GM10266 (cell line): ENCODE measurements around the gene GXYLT2.

Experiments used
- DNase-seq: peaks from one replicate; pipeline ENCODE4 v3.0.0; 2012; ENCODE audit errors: extremely low spot score
- CTCF ChIP-seq: IDR thresholded peaks from 2 replicates; pipeline ENCODE4 v1.5.1; 2012; ENCODE audit warnings: mild to moderate bottlenecking, low read depth; ENCODE audit not compliant: control insufficient read depth, insufficient read depth; ENCODE audit errors: missing control alignments

GXYLT2 gene

GRCh38 chr3:72888546-72889309 lies 882 bp downstream of the GXYLT2 start:
- no peak for TF ChIP-seq CTCF
- DNase-seq: no peak

GRCh38 chr3:72889310-72890165 lies 1.7 kb downstream of the GXYLT2 start:
- DNase-seq: no peak
- no peak for TF ChIP-seq CTCF

DNA sequence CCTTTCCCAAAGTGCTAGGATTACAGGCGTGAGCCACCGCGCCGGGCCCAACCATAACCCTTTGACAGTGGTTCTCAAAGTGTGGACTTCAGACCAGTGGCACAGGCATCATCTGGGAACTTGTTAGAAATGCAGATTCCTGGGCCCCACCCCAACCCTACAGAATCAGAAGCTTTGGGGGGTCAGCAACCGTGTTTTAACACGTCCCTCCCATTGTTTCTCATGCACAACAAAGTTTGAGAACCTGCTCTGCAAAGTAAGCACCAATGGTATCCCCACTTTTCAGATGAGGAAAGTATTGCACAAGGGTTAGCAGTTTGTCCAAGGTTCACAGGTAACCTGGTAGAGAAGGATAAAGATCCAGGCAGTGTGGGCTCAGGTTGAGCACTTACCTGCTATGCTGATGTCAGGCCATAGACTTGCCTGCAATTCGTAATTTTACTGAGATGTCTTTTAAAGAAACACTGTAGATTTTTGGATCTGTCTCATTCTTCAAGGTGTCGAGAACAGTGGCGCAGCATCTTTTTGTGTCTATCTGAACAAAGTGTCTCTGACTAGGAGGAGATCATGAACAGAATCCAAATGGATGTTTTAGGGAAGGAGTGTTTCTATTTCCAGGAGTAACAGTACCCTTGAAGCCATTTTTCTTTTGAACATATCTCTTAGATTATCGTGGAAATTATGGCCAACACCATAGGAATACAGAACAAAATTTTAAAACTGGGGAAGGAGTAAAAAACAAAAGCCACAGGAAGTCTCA lies 2.5 kb downstream of the GXYLT2 start:
- DNase-seq: no peak
- TF ChIP-seq CTCF: no peak

DNA sequence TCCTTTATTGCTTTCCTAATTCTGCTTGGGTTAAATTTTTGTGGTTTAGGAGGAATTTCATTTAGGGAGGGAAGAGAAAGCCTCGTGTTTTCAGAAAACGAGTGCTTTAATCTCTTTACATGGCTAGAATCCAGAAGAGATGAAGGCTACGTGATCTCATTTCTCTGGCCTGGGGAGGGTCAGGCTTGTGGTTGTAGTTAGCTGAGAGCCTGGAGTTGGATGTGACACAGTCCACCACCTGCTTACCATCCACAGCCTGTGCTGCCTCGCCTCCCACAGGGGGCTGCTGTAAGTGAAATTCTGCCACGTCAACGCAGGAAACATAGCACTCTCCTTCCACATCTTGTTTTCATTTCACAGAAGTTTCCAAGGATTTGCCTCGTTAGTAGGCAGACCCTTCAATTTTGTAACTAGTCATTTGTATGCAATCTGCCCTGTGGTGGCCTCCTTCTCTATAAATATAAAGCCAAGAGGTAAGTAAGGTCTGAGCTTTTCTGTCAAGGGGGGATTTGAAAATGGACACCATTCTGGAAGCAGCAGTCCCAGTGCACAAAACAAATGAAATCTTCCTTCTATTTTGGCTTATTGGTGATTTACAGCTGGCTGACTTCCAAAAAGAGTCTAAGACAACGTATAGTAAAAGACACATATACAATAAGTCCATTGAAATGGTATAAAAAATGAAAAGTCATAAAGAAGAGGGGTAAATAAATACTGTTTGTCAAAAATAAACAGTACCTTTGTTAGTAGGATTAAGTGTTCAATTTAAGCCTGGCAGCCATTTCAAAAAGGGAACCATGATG lies 3.4 kb downstream of the GXYLT2 start:
- no peak for DNase-seq
- TF ChIP-seq CTCF: no peak

DNA sequence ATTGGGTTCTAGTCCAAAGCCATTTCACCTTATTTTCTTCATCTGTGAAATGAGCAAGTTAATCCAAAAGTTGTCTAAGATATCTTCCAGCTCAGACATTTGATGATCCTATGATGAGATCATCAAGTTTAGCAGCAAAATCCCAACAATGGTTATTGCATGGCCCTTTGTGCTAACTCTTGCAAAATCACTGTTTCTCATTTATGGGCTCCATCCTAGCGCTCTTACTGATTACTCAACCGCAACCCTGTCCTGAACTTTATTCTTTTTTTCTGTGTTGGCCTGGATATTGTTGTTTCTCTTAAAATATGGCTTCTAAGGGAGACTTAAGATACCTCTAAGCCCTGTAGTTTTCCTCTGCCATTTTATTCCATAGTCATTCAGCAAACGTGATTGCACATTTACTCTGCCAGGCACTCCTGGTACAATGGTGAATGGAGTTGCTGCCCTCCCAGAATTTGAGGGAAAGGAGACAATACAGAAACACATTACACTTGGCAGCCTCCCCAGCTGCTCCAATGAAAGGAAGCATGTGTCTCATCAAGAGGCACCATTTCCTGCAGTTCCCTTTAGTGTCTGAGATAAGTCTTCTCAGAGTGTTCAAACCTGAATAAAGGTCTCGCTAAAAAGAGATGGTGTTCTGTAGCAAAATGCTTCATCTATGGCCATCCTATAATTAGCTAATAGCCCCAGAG lies 4.4 kb downstream of the GXYLT2 start:
- TF ChIP-seq CTCF: no peak
- DNase-seq: no peak

DNA sequence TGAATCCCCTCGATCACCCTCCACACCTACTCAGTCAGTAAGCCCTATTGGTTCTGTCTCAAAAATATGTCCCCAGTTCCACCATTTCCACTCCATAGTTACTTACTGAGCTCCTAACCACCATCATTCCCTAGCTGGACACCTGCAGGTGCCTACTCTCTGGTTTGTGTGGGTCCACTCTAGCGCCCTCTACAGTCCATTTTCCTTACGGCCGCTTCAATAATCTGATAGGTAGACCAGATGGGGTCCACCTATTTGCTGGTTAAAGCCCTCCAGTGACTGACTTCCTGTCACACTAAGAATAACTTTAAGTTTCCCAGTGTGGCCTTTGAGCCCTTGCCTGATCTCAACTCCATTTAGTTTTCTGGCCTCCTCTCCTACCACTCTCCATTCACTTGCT lies 5.0 kb downstream of the GXYLT2 start:
- no peak for TF ChIP-seq CTCF

More for the DNA sequence above, 5.0 kb downstream of the GXYLT2 start:
- no peak for DNase-seq
